Measurements from ENCODE around the gene EPB41L1. TPM values are rescaled to one million over a fixed set of nuclear protein-coding genes. Genes with fewer than 3 reads are reported as not detected.

EPB41L1 gene
- total RNA-seq, 1 experiment from 2014 or later = 7.1 TPM

- intact Hi-C loops (cut with micrococcal nuclease; ENCODE audit: unreplicated experiment) = no loop called here
- POLR2A ChIA-PET (ENCODE audit: low non-redundant PET) = no interaction called here
- no peak overlapping the region for H3K27ac ChIP-seq (ENCODE audit: low read depth, low read length, poor library complexity, severe bottlenecking)
- no peak for DNase-seq (ENCODE audit: low spot score)
- no peaks in the 10 kb centered on the region for H3K4me1 ChIP-seq (ENCODE audit: insufficient read depth, low read length, poor library complexity, severe bottlenecking)
- H3K27me3 ChIP-seq (replicated peaks; ENCODE audit: insufficient read depth, low read depth, low read length, poor library complexity) = no peaks in the 10 kb centered on the region
- CTCF ChIA-PET = interaction anchor here (0.6 kb wide), 1 partner anchor 576 kb away, joined by 6 read pairs; no protein-coding TSS in a partner anchor
- no peaks in the 10 kb centered on the region for H3K36me3 ChIP-seq (ENCODE audit: insufficient read depth, low read length, poor library complexity, severe bottlenecking)
- no TSS peak for BruUV-seq (replicated peaks)
- TF ChIP-seq EZH2 (IDR thresholded peaks at IDR 0.05; ENCODE audit: borderline replicate concordance, low read depth, low read length, poor library complexity, severe bottlenecking) = no peak
- TF ChIP-seq CTCF (conservative IDR thresholded peaks at IDR 0.05; ENCODE audit: low read depth, low read length) = no peak
- no peaks in the 10 kb centered on the region for H3K9me3 ChIP-seq (ENCODE audit: low read depth, low read length, poor library complexity, severe bottlenecking)
- no peak overlapping the region for H3K4me3 ChIP-seq (ENCODE audit: low read depth, low read length, poor library complexity, severe bottlenecking)
Measured at GRCh38 chr20:36261389-36262105, 107.0 kb downstream of the EPB41L1 start.

- POLR2A ChIA-PET (ENCODE audit: low non-redundant PET) = no interaction called here
- Histone ChIP-seq H3K4me3 (ENCODE audit: low read depth, low read length, poor library complexity, severe bottlenecking) (no peak overlapping the region), H3K27me3 (replicated peaks; ENCODE audit: insufficient read depth, low read depth, low read length, poor library complexity) (no peaks in the 10 kb centered on the region), H3K27ac (ENCODE audit: low read depth, low read length, poor library complexity, severe bottlenecking) (no peak overlapping the region), H3K9me3 (ENCODE audit: low read depth, low read length, poor library complexity, severe bottlenecking) (no peaks in the 10 kb centered on the region), H3K4me1 (ENCODE audit: insufficient read depth, low read length, poor library complexity, severe bottlenecking) (no peaks in the 10 kb centered on the region), H3K36me3 (ENCODE audit: insufficient read depth, low read length, poor library complexity, severe bottlenecking) (no peaks in the 10 kb centered on the region)
- intact Hi-C loops (cut with micrococcal nuclease; ENCODE audit: unreplicated experiment) = no loop called here
- DNase-seq (ENCODE audit: low spot score) = no peak
- CTCF ChIA-PET = no interaction called here
- no TSS peak for BruUV-seq (replicated peaks)
- TF ChIP-seq EZH2 (IDR thresholded peaks at IDR 0.05; ENCODE audit: borderline replicate concordance, low read depth, low read length, poor library complexity, severe bottlenecking) = no peak
- TF ChIP-seq CTCF (conservative IDR thresholded peaks at IDR 0.05; ENCODE audit: low read depth, low read length) = no peak
Measured at GRCh38 chr20:36262440-36262839, 107.9 kb downstream of the EPB41L1 start.

- no TSS peak for BruUV-seq (replicated peaks)
- Histone ChIP-seq H3K4me3 (ENCODE audit: low read depth, low read length, poor library complexity, severe bottlenecking) (no peak overlapping the region), H3K27ac (ENCODE audit: low read depth, low read length, poor library complexity, severe bottlenecking) (no peak overlapping the region), H3K4me1 (ENCODE audit: insufficient read depth, low read length, poor library complexity, severe bottlenecking) (no peaks in the 10 kb centered on the region), H3K36me3 (ENCODE audit: insufficient read depth, low read length, poor library complexity, severe bottlenecking) (no peaks in the 10 kb centered on the region), H3K9me3 (ENCODE audit: low read depth, low read length, poor library complexity, severe bottlenecking) (no peaks in the 10 kb centered on the region), H3K27me3 (replicated peaks; ENCODE audit: insufficient read depth, low read depth, low read length, poor library complexity) (no peaks in the 10 kb centered on the region)
- ChIA-PET POLR2A (ENCODE audit: low non-redundant PET) (no interaction called here), CTCF (no interaction called here)
- intact Hi-C loops (cut with micrococcal nuclease; ENCODE audit: unreplicated experiment) = no loop called here
- TF ChIP-seq CTCF (conservative IDR thresholded peaks at IDR 0.05; ENCODE audit: low read depth, low read length) = no peak
- no peak for TF ChIP-seq EZH2 (IDR thresholded peaks at IDR 0.05; ENCODE audit: borderline replicate concordance, low read depth, low read length, poor library complexity, severe bottlenecking)
- DNase-seq (ENCODE audit: low spot score) = no peak
Measured at GRCh38 chr20:36264426-36265246, 110.1 kb downstream of the EPB41L1 start.
